GM19351 (cell line): Measurements from ENCODE around the gene PDE5A.
A peak's percentile ranks its signal among the peaks of the same experiment; 100 is the strongest.
"Not testable (repeated sequence)": the region's sequence is repeated elsewhere in the genome, so short reads cannot be mapped to it uniquely, and the experiment has no call there.

Experiments
- ATAC-seq: cut with Tn5 transposase; IDR thresholded peaks from one replicate; pipeline ENCODE4 v1.9.1; 2021; ENCODE audit warnings: mild to moderate bottlenecking, moderate library complexity; ENCODE audit not compliant: unreplicated experiment

PDE5A gene

GRCh38 chr4:119478446-119479179, 150.0 kb downstream of the PDE5A start:
- no peak for ATAC-seq

- ATAC-seq: no peak
These were observed 151.1 kb downstream of the PDE5A start for GRCh38 chr4:119477412-119478053.

GRCh38 chr4:119471259-119471658, 157.3 kb downstream of the PDE5A start:
- peak; percentile 49 for ATAC-seq

- peak; percentile 47 for ATAC-seq
These were observed 157.9 kb downstream of the PDE5A start for GRCh38 chr4:119470737-119471063.

GRCh38 chr4:119470021-119470736, 158.4 kb downstream of the PDE5A start:
- ATAC-seq: peak; percentile 68

GRCh38 chr4:119469039-119469438, 159.6 kb downstream of the PDE5A start:
- not testable (repeated sequence) for ATAC-seq

- ATAC-seq: not testable (repeated sequence)
These were observed 165.9 kb downstream of the PDE5A start for GRCh38 chr4:119462733-119463132.

- ATAC-seq: not testable (repeated sequence)
These were observed 172.9 kb downstream of the PDE5A start for GRCh38 chr4:119455734-119456133.

- peak; percentile 99 for ATAC-seq
These were observed 173.9 kb downstream of the PDE5A start for GRCh38 chr4:119454491-119455270.

GRCh38 chr4:119454151-119454490, 174.5 kb downstream of the PDE5A start:
- ATAC-seq: peak; percentile 24

GRCh38 chr4:119453286-119453685, 175.3 kb downstream of the PDE5A start:
- not testable (repeated sequence) for ATAC-seq

- not testable (repeated sequence) for ATAC-seq
These were observed 178.8 kb downstream of the PDE5A start for GRCh38 chr4:119449851-119450250.
